GM21717 (cell line): ENCODE measurements around the gene ATF6.

Source experiments
- ATAC-seq: cut with Tn5 transposase; IDR thresholded peaks from one replicate; pipeline ENCODE4 v1.9.1; 2021; ENCODE audit warnings: mild to moderate bottlenecking, moderate library complexity; ENCODE audit not compliant: unreplicated experiment

Gene ATF6

DNA sequence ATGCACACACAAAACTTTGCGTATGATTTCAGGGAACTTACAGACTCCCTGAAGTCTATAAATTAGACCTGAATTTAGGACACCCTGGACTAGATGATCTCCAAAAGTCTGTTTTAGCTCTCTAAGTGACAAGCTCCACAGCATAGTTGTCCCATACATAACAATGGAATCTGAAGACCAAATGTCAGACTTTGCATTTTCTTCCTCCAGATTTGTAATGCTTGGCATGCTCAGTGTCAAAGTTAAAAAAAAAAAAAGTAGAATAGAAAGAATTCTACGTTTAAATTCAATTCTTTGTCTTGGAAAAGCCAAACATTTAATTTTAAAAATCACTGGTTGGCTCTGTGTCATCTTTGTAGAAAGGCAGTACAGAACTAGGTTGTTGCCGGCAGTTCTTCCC is 190.8 kb downstream of the ATF6 start:
- no peak for ATAC-seq

DNA sequence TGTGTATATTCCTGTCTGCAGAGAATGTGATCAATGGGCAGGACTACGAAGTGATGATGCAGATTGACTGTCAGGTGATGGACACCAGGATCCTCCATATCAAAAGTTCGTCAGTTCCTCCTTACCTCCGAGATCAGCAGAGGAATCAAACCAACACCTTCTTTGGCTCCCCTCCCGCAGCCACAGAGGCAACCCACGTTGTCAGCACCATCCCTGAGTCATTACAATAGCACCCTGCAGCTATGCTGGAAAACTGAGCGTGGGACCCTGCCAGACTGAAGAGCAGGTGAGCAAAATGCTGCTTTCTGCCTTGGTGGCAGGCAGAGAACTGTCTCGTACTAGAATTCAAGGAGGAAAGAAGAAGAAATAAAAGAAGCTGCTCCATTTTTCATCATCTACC is 192.3 kb downstream of the ATF6 start:
- ATAC-seq = no peak

DNA sequence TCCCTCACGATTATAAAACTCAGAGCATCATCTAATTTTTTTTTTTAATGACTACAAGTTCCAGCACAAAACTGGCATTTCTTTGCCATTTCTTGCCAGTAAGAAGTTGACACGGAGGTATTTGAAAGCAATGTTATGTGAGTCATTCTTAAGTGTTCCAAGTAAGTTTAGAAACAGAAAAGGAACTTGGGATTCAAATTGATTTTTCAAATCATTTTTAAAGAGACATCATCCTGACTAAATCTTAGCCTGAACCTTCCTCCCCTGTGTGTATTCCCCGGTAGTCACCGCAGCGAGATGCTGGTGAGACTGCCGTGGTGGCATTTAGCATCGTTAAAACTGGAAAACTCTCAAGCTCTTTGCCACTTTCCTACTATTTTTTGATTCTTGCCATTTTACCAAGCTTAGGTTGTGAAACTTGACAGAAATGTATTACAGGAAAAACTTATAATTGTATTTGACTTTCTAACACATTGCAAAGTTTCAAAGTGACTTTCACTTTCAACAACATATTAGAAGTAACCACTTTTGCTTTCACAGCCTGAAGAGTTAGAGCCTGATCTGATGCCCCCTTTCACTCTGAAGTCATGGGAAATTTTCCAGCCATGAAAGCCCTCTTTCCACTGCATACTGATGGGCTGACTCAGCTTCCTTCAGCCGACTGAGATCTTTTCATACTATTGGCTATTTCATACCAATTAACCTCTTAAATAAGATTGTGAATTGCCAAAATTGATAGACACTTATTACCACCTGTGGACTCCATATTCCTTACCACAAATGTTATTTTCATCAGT is 196.2 kb downstream of the ATF6 start:
- peak; percentile 92 for ATAC-seq

DNA sequence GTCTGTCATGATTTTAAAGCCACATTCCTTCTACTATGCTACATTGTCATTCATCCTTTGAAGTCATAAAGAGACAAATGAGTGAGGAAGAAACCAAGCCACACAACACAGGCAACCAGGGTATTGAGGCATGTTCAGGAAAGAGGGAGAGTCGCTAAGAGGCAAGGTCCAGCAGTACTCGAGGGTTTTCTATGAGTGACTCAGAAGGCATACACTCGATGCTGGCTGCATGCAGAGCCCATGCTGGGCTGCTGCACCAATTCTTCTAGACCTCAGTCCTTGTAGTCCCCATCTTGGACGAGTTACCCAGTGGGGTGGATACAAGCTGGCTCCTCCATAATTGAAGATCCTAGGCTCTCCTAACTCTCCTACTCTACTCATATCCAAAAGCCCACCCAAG is 199.9 kb downstream of the ATF6 start:
- ATAC-seq = no peak

DNA sequence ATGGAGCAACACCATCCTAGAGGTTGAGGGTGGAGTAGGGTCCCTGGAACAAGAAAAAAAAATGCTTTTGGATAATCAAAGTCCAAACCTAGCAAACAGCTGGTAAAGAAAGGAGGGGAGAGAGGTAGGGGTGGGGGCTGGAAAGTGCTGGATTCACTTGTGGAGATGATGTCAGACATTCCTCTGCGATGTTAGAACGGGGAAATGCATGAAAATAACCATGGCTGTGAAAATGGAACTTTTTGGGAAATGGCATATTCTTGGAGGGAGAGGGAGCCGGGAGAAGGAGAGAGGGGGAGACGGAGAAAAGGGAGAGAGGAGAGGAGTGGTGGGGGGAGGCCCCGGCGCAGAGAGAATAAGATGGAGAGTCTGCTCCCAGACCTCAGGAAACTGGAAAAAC is 203.9 kb downstream of the ATF6 start:
- no peak for ATAC-seq

DNA sequence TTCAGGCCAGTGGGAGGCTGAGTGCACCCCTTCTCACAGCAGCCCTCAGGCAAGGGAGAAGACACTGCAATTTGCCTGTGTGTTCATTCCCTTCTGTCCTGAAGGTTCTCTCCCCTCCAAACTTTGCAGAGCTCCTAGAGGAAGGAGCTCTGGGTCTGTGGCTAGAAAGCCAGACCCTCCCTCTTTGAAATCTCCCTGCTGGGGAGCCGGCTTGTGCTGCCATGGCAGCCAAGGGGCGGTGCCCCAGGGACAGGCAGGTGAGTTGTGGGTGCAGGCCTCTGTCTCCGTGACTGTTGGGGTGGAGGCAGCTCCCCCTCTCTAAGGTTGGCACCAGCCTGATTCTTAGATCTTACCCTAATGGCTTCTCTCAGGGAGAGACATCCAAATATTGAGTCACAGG is 204.5 kb downstream of the ATF6 start:
- ATAC-seq = no peak

DNA sequence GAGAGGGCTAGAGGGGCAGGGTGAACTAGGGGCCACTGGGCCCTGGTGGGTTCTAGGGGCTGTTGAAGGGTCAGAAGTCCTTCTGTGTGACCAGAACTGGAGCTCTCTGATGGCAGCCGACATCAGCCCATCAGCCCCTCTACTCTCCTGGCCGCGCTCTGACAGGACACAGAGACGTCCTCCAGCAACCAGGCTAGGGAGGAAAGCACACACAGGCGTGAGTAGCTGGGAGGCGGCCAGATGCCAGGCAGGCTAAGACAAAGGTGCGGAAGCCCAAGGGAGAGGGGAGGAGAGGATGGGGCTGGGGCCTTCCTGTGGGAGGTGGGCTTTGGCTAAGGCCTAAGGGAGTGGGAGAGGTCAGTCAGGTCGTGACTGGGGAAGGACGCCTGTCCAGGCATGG is 206.7 kb downstream of the ATF6 start:
- no peak for ATAC-seq

DNA sequence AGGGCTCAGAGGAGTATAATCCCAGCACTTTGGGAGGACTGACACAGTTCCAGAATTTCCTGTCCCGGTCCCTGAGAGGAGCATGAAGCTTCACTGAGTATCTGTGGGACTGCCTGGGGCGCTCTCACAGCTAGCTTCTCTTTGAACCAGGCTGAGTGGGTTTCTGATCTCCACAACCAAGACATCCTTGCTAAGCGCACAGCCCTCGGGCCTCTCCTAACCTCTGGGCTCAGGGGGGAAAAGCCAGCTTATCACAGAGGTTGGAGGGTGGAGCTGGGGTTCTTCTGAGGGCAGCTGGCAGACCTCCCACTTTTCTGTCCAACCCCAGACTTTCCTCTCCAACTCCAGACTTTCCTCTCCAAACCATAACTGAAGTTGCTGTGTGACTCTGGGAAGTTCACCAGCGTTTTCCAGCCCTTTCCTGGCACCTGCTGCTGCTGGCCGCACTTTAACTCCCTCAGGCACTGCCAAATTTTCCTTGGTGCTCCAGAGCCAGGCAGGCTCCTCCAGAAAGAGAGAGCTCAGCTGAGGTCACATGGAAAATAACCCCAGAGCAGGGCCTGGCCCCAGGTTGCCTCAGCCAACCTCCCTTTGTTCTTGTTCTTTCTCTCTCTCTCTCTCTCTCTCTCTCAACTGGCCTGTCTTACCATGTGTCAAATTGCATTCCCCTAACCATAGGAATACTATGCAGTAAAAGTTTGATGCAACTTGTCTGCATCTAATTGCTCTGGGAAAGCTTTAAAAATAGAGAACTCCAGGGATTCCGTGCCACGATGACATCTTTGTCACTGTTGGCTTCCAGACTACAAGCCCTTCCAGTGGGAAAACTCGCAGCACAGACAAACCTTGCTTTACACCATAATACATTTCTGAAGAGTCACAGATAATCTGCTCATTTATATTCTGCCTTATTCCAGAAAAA is 208.1 kb downstream of the ATF6 start:
- no peak for ATAC-seq

DNA sequence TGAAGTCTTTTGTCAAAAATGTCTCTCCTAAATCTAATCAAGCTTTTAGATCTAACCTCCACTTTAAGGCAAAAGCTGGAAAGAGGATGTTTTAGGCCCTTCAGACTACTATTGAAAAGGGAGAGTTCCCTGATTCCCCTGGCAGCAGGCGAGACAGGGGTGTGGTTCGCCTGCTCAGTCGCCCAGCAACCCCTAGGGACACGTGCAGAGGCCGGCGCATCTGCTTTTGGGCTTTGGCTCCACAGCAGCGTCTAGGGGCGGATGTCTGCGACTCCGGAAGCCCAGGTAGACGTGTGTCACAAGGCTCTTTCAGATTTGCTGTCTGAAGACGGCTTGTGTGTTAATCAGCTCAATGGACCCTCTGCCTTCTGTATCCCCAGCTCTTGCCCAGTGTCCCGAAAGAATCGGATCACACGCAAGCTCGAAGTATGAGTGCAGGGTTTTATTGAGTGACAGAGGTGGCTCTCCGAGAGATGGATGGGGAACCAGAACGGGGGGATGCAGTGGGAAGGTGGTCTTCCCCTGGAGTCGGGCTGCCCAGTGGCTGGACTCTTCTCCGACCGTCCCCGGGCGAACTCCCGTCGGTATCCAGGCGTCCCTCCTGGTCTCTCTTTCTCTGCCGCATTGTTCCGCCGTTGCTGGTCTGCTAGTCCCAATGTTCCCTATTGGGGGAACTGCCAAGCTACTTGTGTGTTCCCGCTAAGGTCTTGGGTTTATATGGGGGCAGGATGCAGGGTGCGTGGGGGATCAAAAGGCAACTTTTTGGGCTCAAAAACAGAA is 212.1 kb downstream of the ATF6 start:
- ATAC-seq = no peak

DNA sequence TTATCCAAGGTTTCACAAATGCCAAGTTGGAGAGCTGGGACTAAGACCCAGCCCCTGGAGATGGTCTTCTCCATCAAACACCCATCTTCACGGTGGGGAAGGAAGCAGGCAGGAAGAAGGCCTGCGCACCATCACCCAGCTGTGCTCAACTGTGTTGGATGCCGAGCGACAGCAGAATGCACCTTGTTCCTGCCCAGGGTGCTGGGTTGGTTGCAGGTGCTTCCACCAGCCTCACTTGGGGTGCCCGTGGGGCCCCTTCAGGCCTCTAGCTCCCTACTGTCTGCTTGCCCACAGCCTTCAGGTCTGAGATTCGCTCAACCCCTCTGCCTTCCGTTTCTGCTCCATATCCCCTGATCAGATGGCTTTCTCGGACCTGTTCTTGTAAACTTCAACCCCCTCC is 215.0 kb downstream of the ATF6 start:
- no peak for ATAC-seq

DNA sequence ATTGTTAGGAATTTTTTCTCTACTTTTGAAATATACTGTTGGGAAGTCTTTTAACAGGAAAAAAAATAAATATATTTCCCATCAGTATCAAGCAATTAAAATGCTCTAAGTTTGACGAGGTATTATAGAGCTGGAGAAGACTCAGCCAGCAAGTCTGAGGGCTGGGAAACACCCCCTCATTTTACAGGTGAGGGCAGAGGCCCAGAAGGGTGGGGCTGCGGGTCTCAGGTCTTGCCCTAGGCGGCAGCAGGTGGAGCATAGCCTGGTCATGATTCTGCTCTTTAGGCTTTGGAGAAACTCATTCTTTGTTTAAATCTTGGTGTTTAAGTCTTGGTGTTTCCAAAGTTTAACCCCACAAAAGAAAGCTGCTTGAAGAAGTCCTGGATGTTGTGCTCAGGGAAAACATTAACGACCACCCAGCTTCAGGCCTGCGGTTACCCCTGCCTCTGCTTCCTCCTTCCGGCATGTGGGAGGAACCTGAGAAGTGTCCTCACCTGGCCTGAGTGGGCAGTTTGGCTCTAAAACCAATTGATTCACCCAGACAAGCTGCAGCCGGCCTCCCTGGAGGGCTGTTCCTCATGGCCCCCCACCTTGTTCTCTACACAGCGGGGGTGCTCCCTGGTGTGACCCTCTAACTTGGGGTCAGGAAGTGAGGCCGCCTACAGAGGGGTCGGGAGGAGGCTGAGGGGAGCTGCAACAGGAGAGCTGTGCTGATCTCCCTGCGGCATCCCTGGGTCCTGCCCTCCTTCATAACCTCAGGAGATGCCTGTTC is 215.8 kb downstream of the ATF6 start:
- no peak for ATAC-seq

DNA sequence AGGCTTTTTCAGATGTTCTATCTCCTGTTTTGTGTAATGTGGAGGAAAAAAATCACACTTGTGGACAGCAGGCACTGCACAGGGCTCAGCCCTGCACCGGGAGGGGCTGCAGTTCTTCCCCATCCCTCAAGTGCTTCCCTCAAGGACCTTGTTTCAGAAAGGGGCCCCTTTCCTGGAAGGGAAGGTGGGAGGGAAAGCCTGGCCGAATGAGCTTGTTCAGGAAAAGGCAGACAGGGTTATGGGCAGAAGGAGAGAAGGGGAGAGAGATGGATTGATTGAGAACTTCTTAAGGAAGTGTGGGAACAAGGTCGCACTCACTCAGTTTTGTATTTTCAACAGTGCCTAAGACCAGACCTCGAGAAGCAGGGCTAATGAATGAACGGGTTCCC is 216.4 kb downstream of the ATF6 start:
- ATAC-seq = no peak

DNA sequence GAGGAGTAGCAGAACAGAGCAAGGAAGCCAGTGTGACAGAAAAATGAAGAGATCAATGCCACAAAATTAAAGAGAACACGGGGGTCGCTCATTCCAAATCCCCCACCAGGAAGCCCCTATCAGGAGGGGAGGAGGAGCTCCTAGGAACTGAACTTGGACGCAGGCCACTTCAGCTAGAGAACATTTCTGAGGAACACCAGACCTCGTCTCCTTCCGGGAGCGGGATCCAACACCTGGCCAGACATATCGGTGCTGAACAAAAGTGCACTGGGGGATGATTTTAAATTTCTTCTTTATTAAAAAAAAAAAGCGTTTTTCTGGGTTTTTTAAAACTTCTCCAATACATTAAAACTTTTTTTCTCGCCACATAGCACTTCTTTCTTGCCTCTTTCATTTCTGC is 216.8 kb downstream of the ATF6 start:
- no peak for ATAC-seq

DNA sequence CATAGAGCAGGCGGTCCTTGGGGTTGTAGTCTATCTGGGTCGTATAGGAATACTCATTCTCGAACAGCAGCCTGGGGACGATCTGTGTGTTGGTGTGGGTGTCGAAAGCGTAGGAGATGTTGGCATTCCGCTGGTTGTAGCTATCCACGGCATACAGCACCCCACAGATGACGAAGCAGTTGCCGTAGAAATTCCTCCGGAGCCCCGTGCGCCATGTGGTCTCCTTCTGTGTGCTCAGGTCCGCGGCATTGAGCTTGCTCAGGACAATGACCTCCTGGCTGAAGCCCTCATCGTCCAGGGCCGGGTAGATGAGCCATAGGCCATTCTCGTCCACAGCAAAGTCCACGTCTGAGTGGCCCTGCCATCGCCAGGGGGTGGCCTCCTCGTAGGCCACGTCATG is 217.6 kb downstream of the ATF6 start:
- ATAC-seq = no peak

DNA sequence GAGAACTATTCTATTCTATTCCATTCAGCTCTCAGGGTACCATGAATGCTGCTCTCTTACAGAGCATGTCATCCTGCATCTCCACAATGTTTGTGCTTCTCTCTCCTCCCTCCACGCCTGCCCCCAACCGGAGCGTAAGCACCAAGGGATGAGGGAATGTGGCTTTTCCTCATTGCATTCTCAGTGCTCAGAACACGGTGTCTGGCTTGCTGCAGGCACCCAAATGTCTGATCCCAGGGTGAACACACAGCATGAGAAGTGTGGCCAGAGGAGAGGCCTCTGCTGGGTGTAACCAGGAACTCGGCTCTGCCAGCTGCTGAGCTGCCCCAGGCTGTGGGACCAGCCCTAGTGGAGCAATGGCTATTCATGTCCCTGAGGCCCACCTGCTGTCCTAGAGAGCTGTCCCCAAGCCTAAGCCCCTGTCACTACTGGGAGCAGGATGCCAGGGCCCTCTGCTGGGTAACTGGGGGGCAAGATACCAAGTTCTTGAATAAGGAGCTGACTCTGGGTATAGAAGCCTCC is 219.2 kb downstream of the ATF6 start:
- no peak for ATAC-seq

DNA sequence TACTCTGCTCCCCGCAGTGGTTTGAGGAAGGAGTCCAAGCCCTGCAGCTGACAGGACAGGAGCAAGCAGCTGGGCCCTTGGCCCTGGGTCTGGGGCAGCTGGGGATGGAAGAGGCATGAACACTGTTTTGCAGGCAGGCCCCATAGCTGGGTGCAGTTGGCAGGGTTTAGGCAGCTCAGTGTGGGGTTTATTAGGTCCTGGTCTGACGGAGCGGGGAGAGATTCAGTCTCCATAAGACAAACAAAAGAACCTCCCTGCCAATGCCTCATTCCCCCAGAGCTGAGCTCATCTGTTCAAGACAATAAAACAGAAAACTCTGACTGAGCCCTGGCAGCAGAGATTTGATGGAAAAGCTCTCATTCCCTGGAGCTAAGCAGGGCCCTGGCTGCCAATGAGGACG is 220.2 kb downstream of the ATF6 start:
- ATAC-seq = no peak

DNA sequence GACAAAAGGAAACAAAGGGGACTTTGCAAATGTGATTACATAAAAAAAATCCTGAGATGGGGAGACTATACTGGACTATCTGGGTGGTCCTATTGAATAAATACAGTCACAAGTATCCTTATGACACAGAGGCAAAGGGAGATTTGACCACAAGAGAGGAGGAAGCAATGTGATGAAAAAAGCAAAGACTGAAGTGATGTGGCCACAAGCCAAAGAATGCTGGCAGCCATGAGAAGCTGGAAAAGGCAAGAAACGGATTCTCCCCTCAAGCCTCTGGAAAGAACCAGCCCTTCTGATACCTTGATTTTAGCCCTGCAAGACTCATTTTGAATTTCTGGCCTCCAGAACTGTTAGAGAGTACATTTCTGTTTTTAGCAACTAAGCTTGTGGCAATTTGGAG is 221.2 kb downstream of the ATF6 start:
- ATAC-seq = no peak

DNA sequence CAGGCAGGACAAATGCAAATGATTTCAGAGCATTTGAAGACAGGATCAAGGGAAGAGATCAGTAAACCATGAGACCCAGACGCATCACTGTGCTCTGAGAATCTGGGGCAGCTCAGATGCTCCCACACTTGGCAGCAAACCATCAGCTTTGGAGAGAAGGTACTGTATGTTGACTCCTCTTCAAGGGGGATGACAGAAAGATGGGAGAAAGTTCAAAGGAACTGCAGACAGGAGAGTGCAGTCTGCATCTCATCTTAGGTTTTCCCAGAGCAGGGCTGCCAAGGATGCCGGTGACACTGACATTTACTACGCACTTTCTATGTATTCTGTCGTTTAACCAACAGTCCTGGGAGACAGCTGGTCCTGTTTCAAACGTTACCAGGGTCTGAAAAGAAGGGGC is 221.8 kb downstream of the ATF6 start:
- ATAC-seq = no peak

DNA sequence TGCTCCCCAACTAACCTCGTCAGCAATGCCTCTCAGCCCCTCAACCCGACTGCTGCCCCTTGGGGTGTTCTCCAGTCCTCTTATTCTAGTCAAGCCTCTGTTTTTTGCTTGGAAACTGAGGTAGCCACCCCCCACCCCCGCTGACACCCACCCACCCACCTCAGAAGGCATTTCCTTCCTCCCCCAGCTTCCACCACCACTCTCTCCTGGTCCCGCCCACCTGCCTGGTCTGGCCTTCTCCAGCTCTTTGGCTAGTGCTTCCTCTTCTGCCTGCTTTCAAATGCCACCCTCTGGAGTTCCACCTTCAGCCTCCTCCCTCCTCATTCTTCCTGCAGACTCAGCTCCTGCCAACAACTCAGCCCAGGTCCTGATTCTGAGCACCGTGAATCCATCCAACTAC is 222.3 kb downstream of the ATF6 start:
- no peak for ATAC-seq

DNA sequence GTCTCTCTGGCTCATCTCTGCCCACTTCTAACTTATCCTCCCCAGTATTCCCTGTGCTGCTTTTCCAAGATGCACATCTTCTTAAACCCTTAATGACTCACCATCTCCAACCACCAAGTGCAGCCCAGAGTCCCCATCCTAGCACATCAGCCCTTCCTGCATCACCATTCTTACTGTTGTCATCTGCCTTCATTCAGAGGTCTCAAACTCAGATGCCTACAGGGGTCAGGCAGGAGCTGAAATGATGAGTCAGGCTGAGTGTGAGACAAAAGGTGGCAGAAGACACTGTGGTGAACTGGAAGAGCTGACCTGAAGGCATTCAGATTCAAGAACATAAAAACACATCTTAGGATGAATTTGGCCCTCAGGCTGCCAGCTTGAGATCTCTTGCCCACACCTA is 223.0 kb downstream of the ATF6 start:
- ATAC-seq = no peak

DNA sequence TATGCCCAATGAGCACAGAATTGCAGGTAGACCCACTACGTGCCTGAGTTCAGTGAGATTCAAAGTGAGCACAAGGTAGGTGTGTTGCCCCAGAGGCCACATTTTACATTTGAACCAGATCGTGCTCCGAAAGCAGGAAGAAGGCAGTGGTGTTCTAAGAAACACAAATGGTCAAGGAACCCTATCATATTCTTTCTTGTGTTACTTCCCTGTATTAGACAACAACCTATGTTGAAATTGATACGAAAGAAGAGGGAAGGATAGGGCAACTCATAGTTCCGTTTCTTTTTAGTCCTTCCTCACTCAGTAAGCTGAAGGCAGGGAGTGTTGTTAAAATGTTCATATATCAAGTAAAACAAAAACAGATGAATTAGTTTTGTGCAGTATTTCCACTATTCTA is 223.7 kb downstream of the ATF6 start:
- no peak for ATAC-seq
